Measurements from ENCODE around the gene GAB3.

GAB3 gene

DNA sequence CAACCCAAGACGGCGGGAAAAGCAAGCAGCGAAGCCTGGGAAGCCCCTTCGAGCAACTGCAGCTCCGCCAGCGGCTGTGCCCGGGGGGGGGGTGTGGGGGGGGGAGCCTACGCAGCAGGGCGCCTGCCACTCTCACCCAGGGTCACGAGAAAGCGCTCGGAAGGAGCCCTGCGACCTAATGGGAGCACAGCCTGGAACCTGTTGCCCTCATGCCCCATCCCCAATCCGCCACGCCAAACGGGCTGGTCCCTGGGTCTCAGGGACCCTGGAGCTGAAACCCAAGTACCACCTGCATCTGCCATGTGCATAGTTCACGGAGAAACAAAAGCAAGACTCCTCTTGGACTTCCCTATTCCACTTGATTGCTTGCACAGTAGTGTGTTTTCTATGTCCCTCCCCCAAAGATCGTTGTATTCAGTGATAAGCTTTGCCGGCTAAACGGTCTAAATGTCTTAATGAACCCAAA lies 359 bp upstream of the GAB3 start:
- DNase-seq (ENCODE audit: low spot score), result no peak

DNA sequence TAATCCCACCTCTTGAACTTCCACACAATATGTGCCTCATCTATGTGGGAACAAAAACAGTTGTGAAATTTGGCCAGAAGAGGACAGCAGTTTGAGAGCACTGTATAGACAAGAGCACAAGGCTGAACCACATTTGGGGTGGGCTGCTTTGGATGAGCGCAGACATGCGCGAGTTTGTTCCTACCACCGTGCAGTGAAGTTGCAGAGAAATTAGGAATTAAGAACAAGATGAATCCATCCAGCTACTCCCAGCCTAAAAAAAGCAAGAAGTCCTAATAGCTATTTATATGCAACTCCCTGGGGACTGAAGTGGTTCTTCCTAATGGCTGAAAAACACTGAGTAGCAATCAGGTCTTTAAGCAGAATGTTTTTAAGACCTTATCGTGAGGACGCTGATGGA lies 1.0 kb downstream of the GAB3 start:
- no peak for DNase-seq (ENCODE audit: low spot score)

DNA sequence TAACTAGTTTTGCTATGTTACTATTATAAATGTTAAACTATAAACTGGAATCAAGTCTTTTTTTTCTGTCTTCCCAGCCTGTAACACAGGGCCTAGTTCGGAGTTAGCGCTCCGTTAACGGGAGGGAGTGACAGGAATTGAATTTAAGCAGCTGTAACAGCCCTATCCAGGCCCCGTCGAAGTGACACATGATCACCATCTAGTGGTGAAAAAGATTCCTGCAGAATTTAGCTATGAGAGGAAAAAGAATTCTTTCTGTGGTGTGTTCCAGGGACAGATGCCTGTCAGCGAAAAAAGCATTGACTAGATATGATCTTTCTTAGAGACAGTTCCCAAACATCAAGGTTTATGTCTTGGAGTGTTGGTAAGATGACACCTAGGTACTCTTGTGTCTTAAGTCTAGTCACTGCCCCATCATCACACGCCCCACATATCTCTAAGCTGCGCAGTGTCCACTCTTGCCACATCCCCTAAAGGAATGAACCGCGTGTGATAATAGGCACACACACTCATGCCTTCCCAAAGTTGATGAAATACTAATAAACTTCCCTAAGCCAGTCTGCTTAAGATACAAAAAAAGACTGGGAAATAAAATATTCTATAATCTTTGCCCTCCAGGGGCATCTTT lies 2.1 kb downstream of the GAB3 start:
- DNase-seq (ENCODE audit: low spot score), result peak; percentile 82

DNA sequence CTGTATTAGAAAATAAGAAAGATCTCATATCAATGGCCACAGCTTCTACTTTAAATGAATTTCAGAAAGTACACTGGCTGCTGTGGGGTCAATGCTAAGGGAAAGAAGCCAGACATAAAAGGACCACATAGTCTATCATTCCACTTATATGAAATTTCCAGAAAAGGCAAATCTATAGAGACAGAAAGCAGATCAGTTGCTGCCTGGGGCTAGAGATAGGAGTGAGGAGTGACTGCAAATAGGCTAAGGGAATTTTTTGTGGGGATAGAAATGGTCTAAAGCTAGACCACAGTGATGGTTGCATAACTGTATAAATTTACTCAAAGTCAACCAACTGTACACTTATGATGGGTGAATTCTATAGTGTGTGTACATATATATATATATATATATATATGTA lies 8.3 kb downstream of the GAB3 start:
- DNase-seq (ENCODE audit: low spot score), result no peak

- DNase-seq (ENCODE audit: low spot score), result no peak
Measured at GRCh38 chrX:154739952-154740465, 10.9 kb downstream of the GAB3 start.

- peak; percentile 56 for DNase-seq (ENCODE audit: low spot score)
Measured at GRCh38 chrX:154738011-154738738, 12.7 kb downstream of the GAB3 start.

GRCh38 chrX:154737136-154737535 lies 13.7 kb downstream of the GAB3 start:
- no peak for DNase-seq (ENCODE audit: low spot score)

- no peak for DNase-seq (ENCODE audit: low spot score)
Measured at GRCh38 chrX:154735695-154736393, 15.0 kb downstream of the GAB3 start.

DNA sequence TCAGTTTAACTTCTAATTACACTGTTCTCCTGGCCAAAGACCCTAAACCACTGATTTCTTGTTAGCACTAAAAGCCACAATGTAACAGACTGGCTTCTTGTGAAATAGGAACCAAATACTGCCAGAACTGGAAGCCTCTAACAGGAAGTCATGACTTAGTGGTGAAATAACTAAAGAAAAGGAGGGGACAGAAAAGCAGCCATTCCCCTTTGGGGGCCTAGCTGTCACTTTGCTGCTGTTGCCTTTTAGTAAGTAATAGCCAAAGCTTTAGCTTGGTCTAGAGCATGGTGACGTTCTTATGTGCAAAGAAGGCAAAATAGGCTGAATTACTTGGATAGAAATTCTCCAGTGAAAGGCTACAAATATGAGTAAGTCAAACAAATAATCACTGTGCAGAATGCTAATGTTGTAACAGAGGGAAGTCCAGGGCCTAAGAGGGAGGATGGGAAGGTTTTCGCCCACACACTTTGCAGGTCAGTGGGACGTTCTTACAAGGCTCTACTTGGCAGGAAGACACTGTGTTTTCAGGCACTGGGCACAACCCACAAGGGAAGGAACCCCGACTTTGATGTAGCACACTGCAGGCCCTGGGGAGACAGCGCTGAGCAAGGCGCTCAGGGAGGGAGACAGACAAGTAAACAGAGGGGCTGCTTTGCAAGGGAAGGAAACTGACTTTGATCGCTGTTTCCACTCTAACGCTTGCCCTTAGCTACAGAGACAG lies 16.7 kb downstream of the GAB3 start:
- DNase-seq (ENCODE audit: low spot score), result peak; percentile 68

DNA sequence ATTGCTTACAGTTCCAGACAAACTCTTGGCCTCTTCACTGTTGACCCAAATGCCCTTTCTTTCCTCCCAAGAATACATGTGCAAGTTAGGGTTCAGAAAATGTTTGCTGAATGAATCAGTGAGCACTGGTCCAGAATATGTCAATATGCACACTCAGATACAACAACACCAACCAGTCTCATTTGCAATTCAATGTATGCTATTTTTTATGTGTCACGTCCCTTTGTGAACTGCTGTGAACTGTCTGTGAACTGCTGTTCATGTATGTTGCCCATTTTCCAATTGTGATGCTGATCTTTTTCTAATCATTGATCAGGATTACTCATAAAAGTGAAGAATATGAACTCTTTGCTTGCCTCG lies 17.8 kb downstream of the GAB3 start:
- DNase-seq (ENCODE audit: low spot score), result no peak

DNA sequence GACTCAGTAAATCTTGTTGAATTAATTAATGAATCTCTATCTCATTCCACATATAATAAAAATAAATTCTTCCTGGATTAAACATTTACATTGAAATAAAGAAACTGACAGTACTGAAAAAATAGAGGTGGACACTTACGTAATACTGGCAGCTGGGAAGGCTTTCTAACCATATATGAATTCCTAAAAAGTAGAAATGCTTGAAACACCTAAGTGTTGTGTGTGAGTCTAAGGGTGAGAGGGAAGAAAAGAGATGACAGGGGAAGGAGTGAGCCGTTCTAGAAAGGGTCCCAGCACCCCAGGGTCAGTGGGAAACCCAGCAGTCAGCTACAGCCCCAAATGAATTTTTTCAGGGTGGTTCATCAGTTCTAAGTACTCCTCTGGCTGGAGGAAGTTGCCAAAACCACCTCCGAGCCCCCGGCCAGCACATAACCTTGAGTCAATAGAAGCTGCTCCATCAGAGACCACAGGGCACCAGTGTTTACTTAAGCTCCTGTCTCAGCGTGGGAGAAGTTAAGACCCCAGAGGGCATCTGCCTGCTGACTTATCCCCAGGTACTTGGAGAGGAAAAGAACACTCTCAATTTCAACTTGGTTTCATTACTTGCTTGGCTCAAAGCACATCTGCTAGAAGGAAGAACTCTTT lies 18.3 kb downstream of the GAB3 start:
- DNase-seq (ENCODE audit: low spot score), result no peak

GRCh38 chrX:154731881-154732280 lies 19.0 kb downstream of the GAB3 start:
- peak; percentile 50 for DNase-seq (ENCODE audit: low spot score)

GRCh38 chrX:154731184-154731583 lies 19.7 kb downstream of the GAB3 start:
- DNase-seq (ENCODE audit: low spot score), result peak; percentile 52

DNA sequence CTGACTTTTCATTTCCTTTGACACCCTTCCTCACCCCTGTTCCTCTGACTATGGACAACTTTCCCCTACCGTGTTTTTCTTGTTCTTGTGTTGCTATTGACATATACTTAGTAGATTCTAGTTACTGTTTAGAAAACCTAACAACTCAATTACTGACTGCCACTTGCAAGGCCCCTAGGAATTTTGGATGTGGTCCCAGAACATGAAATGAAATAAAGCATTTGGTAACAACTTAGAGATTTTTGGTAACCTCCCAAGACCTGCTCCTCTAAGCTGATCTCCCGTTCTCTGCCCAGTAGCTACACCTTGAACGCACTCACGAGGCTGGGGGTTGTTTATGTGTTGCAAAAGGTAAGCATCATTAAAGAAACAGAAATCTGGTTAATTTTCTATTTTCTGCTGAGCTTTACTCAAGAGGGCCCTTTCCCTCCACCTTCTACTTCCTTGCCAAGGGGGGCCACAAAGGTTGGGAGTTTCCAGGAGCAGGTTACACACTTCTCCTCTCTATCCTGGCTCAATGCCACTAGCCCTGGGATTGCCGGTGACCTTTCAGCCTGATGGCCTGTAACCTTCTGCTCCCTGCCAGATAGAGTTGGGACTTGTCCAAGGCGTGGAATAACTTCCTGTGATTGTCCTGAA lies 20.5 kb downstream of the GAB3 start:
- no peak for DNase-seq (ENCODE audit: low spot score)

DNA sequence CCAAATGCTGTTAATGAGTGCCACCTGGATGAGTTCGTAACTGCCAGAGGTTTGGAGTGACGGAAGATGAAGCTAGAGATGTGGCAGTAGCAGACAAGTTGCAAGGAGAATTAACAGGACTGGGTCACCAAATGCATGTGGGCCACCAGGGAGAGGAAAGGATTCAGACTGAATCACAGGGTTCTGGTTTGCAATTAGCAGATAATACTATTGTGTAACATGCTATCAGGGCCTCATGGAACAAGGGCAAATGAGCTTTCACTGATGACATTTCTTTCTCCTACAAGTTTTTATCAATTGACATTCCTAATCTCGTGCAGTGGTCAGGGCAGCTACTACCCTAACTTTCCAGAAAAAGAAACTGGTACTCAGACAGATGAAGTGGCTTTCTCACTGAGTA lies 21.4 kb downstream of the GAB3 start:
- DNase-seq (ENCODE audit: low spot score), result no peak

- no peak for DNase-seq (ENCODE audit: low spot score)
Measured at GRCh38 chrX:154728431-154729190, 22.3 kb downstream of the GAB3 start.

DNA sequence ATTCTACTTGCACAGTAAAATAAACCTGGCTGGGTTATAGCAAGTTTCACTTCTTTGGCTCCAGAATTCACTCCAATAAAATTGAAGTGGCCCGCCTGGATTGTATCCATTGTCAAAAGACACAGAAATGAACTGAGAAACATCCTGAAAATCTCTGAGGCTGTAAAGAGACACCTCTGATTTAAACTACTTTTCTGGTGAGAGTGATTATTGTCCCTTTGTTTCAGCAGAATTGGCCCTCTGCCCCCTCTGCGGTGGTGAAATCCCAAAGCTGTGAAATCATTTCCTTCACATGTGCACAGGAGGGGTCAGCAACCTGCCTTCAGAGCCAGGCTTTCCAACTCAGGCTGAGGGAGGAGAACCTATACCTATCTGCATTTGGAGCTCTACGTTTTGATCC lies 23.0 kb downstream of the GAB3 start:
- no peak for DNase-seq (ENCODE audit: low spot score)

GRCh38 chrX:154727418-154727817 lies 23.5 kb downstream of the GAB3 start:
- no peak for DNase-seq (ENCODE audit: low spot score)

DNA sequence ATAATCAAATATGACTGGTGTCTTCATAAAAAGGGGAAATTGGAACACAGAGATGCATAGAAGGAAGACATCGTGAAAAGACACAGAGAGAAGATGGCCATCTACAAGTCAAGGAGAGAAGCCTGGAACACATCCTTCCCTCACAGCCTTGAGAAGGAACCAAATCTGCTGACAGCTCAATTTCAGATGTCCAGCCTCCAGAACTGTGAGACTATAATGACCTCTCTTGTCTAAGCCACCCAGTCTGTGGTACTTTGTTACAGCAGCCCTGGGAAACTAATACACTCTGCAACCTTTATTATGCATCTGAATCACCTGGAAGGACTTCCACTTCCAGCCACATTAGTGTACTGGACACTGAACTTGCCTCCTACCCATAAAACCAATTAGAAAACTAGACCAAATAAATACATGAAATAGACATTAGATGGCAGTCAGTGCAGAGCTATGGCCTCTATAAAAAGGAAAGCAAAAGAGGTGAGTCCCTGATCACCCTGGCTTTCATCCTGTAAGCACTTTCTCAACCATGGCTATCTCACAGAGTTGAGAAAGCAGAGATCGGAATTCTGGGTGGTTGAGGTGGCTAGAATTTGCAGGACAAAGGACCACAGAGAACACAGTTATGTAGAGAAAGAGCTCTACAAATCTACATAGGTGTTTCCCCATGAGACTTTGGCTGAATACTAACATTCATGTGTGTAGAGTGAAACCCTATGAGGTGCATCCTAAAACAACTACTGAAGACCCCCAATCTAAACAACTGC lies 25.7 kb downstream of the GAB3 start:
- DNase-seq (ENCODE audit: low spot score), result peak; percentile 35

GRCh38 chrX:154721155-154721554 lies 29.7 kb downstream of the GAB3 start:
- no peak for DNase-seq (ENCODE audit: low spot score)

Measured in CD4-positive, alpha-beta T cell treated with Interleukin-2 at 100 ng/mL for 4 hours (primary cell).